Lower lobe of right lung (tissue), 2 donors: ENCODE data around the gene GSTM4. TPM values are rescaled to one million over a fixed set of nuclear protein-coding genes. Genes with fewer than 3 reads are reported as not detected.

Source experiments
- ATAC-seq, 2 donors: fragments of 200-7000 bp; cut with Tn5 transposase; one replicate each; pipeline ENCODE4 v1.9.1; 2020 to 2022; ENCODE audit warnings: mild to moderate bottlenecking in 2 of 2, moderate library complexity in 2 of 2
- DNase-seq: peaks from one replicate; pipeline ENCODE4 v3.0.0-alpha.2; 2020
- H3K27ac ChIP-seq: fragments of 200-600 bp; one replicate; pipeline ENCODE4 v1.8.0; 2022
- H3K27me3 ChIP-seq: fragments of 200-600 bp; one replicate; pipeline ENCODE4 v1.8.0; 2022; ENCODE audit warnings: low read depth
- H3K36me3 ChIP-seq: fragments of 200-600 bp; one replicate; pipeline ENCODE4 v1.8.0; 2022; ENCODE audit warnings: mild to moderate bottlenecking
- H3K4me1 ChIP-seq: fragments of 200-600 bp; one replicate; pipeline ENCODE4 v1.8.0; 2022
- H3K4me3 ChIP-seq: fragments of 200-600 bp; one replicate; pipeline ENCODE4 v1.8.0; 2022; ENCODE audit warnings: mild to moderate bottlenecking
- H3K9me3 ChIP-seq: fragments of 200-600 bp; one replicate; pipeline ENCODE4 v1.8.0; 2022
- CTCF ChIP-seq: fragments of 200-600 bp; IDR thresholded peaks from one replicate; pipeline ENCODE4 v1.8.0; 2022; ENCODE audit warnings: antibody characterized with exemption, mild to moderate bottlenecking
- intact Hi-C: fragments of 100-400 bp; cut with DNase I; formaldehyde crosslinking; loops from one replicate; pipeline ENCODE4 v1.11.0; 2022
- total RNA-seq: library from RNA; stranded (reverse); fragmentation: NEBNext Ultra II Directional; extraction: Animal tissue kit (Norgen Biotek cat#: 25700); gene quantifications from one replicate; pipeline ENCODE4 v1.2.1, GENCODE V29; 2021
- donor health status: DM: no; HTN: yes; CAD: no; lungs with severe emphysema.

GSTM4 gene
- total RNA-seq, 1 donor from 2014 or later, result 15.7 TPM

GRCh38 chr1:109642626-109643025 is 13.3 kb upstream of the GSTM4 start:
- TF ChIP-seq CTCF, result no peak
- Histone ChIP-seq H3K9me3 (no peaks in the 10 kb centered on the region), H3K27me3 (no peaks in the 10 kb centered on the region), H3K4me3 (no peak overlapping the region), H3K4me1 (peaks cover 13% of the 10 kb centered on the region), H3K36me3 (no peaks in the 10 kb centered on the region), H3K27ac (no peak overlapping the region)
- ATAC-seq, result no peak
- intact Hi-C loops, result no loop called here
- no peak for DNase-seq

DNA sequence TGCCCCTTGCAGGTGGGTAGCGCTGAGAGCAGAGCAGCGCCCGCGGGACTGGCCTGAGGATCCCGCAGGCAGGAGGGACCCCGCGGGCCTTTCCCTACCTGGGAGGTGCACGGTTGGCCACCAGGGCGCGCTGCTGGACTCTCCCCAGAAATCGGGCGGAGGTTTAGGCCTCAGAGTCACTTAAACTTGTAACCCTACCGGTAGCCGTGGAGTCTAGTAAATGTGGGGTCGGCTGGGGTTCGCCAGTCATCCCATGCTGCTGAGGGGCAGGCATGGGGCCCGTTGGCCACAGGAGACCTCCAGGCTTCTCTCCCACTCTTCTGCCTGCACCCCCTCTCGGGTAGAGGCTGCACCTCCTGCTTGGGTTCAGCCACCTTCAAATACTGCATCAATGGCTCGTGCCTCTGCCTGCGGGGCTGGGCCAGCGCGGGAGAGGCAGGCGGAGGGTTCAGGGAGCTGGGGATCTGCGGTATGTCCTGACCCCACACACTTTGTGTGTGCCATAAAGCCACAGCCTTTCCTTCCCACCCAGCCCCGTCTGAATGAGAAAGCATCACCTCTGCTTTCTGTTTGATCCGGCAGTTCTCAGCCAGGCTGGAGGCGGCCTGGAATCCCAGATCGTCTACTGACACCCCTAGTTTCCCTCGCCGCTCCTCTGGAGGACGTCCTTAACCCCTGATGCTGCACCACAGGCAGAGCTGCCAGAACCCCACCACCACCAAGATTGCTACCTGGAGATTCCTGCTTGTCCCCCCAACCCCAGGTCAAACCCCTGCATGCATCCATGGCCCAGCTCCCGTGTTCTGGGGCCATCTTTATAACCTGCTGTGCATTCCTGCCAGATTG is 12.3 kb upstream of the GSTM4 start:
- ATAC-seq, result peak; percentile 90 to 94
- intact Hi-C loops, result no loop called here
- Histone ChIP-seq H3K9me3 (no peaks in the 10 kb centered on the region), H3K4me3 (no peak overlapping the region), H3K4me1 (peaks cover 13% of the 10 kb centered on the region), H3K36me3 (no peaks in the 10 kb centered on the region), H3K27me3 (no peaks in the 10 kb centered on the region), H3K27ac (no peak overlapping the region)
- DNase-seq, result peak; percentile 89
- TF ChIP-seq CTCF, result peak; percentile 94

GRCh38 chr1:109644670-109645069 is 11.2 kb upstream of the GSTM4 start:
- Histone ChIP-seq H3K9me3 (no peaks in the 10 kb centered on the region), H3K27ac (no peak overlapping the region), H3K4me3 (no peak overlapping the region), H3K4me1 (peaks cover 13% of the 10 kb centered on the region), H3K36me3 (no peaks in the 10 kb centered on the region), H3K27me3 (no peaks in the 10 kb centered on the region)
- intact Hi-C loops, result no loop called here
- no peak for TF ChIP-seq CTCF
- ATAC-seq (no peak), DNase-seq (no peak)

DNA sequence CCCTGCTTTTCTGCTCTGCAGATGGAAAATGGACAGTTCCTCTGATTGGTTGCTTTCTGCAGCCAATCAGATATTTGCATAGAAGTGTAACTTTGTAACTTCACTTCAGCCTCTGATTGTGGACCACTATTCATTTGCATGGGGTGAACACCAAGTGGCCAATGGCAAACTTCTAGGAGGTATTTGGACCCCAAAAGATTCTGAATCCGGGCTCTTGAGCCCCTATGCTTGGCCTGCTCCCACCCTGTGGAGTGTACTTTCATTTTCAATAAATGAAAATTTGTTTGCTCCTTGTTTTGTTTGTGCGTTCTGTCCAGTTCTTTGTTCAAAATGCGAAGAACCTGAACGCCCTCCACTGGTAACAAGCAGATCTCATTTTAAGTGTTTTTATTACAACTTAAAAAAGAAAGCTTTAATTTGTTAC is 6.4 kb upstream of the GSTM4 start:
- H3K9me3 ChIP-seq, result no peaks in the 10 kb centered on the region
- no peak for DNase-seq
- no peaks in the 10 kb centered on the region for H3K36me3 ChIP-seq
- H3K4me1 ChIP-seq, result no peaks in the 10 kb centered on the region
- intact Hi-C loops, result no loop called here
- peak overlapping the region; percentile 37 for H3K4me3 ChIP-seq
- no peak for ATAC-seq
- no peak overlapping the region for H3K27ac ChIP-seq
- no peaks in the 10 kb centered on the region for H3K27me3 ChIP-seq
- peak; percentile 37 for TF ChIP-seq CTCF

DNA sequence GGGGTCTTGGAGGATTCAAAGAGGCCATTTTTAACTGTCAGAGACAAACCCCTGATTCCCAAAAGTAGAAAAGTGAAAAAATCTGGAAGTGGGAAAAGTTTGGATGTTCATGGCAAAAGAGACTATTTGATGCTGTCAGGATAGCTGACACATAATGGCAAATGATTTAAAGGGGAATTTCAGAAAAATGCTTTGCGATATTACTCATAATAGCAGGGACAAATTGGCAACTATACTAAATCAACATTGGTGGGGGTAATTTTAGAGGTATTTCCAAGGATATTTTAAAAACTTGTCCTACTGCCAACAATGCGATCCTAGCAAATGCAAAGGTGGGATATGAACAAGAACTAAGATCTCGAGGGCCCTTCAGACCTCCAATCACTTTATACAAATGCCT is 5.3 kb upstream of the GSTM4 start:
- H3K27ac ChIP-seq, result no peak overlapping the region
- no peak for ATAC-seq
- H3K27me3 ChIP-seq, result no peaks in the 10 kb centered on the region
- no peak overlapping the region for H3K4me3 ChIP-seq
- peaks cover 7% of the 10 kb centered on the region for H3K4me1 ChIP-seq
- no peaks in the 10 kb centered on the region for H3K9me3 ChIP-seq
- no peaks in the 10 kb centered on the region for H3K36me3 ChIP-seq
- intact Hi-C loops, result no loop called here
- DNase-seq, result no peak
- no peak for TF ChIP-seq CTCF
